Measurements from ENCODE around the gene NRXN2.

NRXN2 gene

DNA sequence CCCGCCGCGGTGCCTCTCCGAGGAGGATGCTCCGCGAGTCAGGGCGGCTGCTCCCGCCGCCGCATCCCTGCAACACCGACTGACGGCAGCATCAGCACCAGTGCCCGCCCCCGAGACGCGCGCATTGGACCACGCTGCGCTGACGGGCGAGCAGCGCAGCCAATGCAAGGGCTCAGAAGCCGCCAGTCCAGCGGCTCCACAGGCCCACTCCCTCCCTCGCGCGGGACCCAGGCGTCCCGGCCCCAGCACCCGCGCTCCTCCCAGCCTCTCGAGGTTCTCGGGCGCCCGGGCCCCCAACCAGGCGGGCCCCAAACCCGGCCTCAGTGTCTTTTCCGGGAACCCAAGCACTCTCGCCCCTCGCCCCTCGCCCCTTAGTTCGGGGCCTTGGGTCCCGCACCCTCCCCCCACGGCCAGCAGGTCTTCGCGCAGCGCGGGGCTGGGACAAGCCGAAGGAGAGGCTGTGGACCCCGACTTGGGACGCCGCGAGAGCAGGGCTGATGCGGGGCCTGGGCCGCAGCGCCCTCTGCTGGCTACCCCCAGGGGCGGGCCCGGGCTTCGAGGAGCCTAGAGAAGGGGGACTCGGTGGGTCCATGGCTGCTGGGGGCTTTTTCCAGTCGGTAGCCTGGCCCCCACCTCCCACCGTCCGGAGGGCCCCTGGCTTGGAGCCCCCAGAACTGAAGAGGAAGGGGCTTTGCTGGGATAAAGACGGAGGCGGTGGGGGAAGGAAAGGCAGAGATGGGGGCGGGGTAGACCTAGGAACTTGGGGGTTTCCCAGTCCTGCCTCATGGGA lies at the start of gene NRXN2 (continued):
- TF ChIP-seq, protein P1, sequence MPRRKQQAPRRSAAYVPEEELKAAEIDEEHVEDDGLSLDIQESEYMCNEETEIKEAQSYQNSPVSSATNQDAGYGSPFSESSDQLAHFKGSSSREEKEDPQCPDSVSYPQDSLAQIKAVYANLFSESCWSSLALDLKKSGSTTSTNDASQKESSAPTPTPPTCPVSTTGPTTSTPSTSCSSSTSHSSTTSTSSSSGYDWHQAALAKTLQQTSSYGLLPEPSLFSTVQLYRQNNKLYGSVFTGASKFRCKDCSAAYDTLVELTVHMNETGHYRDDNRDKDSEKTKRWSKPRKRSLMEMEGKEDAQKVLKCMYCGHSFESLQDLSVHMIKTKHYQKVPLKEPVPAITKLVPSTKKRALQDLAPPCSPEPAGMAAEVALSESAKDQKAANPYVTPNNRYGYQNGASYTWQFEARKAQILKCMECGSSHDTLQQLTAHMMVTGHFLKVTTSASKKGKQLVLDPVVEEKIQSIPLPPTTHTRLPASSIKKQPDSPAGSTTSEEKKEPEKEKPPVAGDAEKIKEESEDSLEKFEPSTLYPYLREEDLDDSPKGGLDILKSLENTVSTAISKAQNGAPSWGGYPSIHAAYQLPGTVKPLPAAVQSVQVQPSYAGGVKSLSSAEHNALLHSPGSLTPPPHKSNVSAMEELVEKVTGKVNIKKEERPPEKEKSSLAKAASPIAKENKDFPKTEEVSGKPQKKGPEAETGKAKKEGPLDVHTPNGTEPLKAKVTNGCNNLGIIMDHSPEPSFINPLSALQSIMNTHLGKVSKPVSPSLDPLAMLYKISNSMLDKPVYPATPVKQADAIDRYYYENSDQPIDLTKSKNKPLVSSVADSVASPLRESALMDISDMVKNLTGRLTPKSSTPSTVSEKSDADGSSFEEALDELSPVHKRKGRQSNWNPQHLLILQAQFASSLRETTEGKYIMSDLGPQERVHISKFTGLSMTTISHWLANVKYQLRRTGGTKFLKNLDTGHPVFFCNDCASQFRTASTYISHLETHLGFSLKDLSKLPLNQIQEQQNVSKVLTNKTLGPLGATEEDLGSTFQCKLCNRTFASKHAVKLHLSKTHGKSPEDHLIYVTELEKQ (tag by site-specific recombination; IDR thresholded peaks at IDR 0.05; ENCODE audit: borderline replicate concordance), result no peak
- TF ChIP-seq ELK4 (IDR thresholded peaks at IDR 0.05; ENCODE audit: borderline replicate concordance, low read depth, low read length), result no peak
- peak; percentile 43; the same call in 1 of the 2 replicates for TF ChIP-seq ZNF341 (tag by site-specific recombination; IDR thresholded peaks at IDR 0.05; ENCODE audit: low read depth)
- peak; percentile 56 for TF ChIP-seq ZNF654 (tag by site-specific recombination; IDR thresholded peaks at IDR 0.05; ENCODE audit: low read depth)
- TF ChIP-seq ZNF23 (tag by site-specific recombination; IDR thresholded peaks at IDR 0.05; ENCODE audit: borderline replicate concordance), result no peak
- TF ChIP-seq ZNF155 (tag by site-specific recombination; IDR thresholded peaks at IDR 0.05), result no peak
- 0 out of 2 replicates have a peak, but pooled peaks have one; percentile 16 for TF ChIP-seq SCRT2 (tag by site-specific recombination; IDR thresholded peaks at IDR 0.05)
- no peak for TF ChIP-seq ZNF404 (tag by site-specific recombination; IDR thresholded peaks at IDR 0.05)
- no peak for TF ChIP-seq ZNF658 (tag by site-specific recombination; IDR thresholded peaks at IDR 0.05)
- peak; percentile 50; the same call in 1 of the 2 replicates for TF ChIP-seq ZNF324 (tag by site-specific recombination; IDR thresholded peaks at IDR 0.05)
- TF ChIP-seq ZNF239 (tag by site-specific recombination; IDR thresholded peaks at IDR 0.05), result no peak
- TF ChIP-seq ZNF792 (tag by site-specific recombination; IDR thresholded peaks at IDR 0.05), result no peak
- peak; percentile 14; the same call in 1 of the 2 replicates for TF ChIP-seq ZNF398 (tag by site-specific recombination; IDR thresholded peaks at IDR 0.05)
- TF ChIP-seq ZNF16 (tag by site-specific recombination; IDR thresholded peaks at IDR 0.05; ENCODE audit: low read depth), result no peak
- no peak for TF ChIP-seq ZNF112 (tag by site-specific recombination; IDR thresholded peaks at IDR 0.05)
- no peak for TF ChIP-seq ZNF600 (tag by site-specific recombination; IDR thresholded peaks at IDR 0.05)
- no peak for TF ChIP-seq ZNF785 (tag by site-specific recombination; IDR thresholded peaks at IDR 0.05)
- TF ChIP-seq KLF17 (tag by site-specific recombination; IDR thresholded peaks at IDR 0.05), result peak; percentile 63; the same call in 1 of the 2 replicates
- TF ChIP-seq GLI4 (tag by site-specific recombination; IDR thresholded peaks at IDR 0.05), result no peak
- no peak for TF ChIP-seq ZNF624 (tag by site-specific recombination; IDR thresholded peaks at IDR 0.05)
- TF ChIP-seq ZBTB7A (tag by site-specific recombination; IDR thresholded peaks at IDR 0.05; ENCODE audit: low read depth), result peak; percentile 68
- TF ChIP-seq KLF1 (tag by site-specific recombination; IDR thresholded peaks at IDR 0.05), result peak; percentile 44
- 0 out of 2 replicates have a peak, but pooled peaks have one; percentile 55 for TF ChIP-seq KLF8 (tag by site-specific recombination; IDR thresholded peaks at IDR 0.05)
- TF ChIP-seq ZNF544 (tag by site-specific recombination; IDR thresholded peaks at IDR 0.05), result no peak
- TF ChIP-seq GLI2 (tag by site-specific recombination; IDR thresholded peaks at IDR 0.05; ENCODE audit: borderline replicate concordance, low read depth), result no peak
- TF ChIP-seq ZBTB1 (tag by site-specific recombination; IDR thresholded peaks at IDR 0.05), result no peak
- TF ChIP-seq ZNF311 (tag by site-specific recombination; IDR thresholded peaks at IDR 0.05; ENCODE audit: borderline replicate concordance), result no peak
- peak; percentile 91 for TF ChIP-seq ZNF335 (tag by site-specific recombination; conservative IDR thresholded peaks at IDR 0.05)
- no peak for TF ChIP-seq ZNF184 (tag by site-specific recombination; IDR thresholded peaks at IDR 0.05)
- no peak for TF ChIP-seq ZBTB48 (tag by site-specific recombination; IDR thresholded peaks at IDR 0.05)
- TF ChIP-seq ZNF394 (tag by site-specific recombination; IDR thresholded peaks at IDR 0.05; ENCODE audit: borderline replicate concordance), result peak; percentile 53; the same call in 1 of the 2 replicates
